Measurements from ENCODE around the gene CEP112.

DNA sequence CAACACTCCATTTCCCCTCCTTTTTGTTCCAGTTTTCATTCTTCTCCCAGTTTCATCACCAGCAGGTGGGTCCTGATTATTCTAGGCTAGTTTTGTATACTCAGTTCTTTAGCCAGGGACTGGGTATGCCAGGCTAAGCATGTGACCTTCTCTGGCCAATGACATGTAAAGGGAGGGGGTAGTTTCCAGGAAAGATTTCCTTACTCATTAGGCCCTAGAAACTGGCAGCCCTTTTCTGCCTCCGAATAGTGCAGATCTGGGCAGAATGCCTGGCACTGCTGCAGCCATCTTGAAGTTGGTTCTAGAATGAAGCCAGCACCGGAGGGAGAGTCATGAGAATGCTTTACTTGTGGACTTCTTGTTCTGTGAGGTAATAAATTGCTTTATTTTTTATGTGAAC, 503.6 kb downstream of the CEP112 start:
- TF ChIP-seq, protein P1, sequence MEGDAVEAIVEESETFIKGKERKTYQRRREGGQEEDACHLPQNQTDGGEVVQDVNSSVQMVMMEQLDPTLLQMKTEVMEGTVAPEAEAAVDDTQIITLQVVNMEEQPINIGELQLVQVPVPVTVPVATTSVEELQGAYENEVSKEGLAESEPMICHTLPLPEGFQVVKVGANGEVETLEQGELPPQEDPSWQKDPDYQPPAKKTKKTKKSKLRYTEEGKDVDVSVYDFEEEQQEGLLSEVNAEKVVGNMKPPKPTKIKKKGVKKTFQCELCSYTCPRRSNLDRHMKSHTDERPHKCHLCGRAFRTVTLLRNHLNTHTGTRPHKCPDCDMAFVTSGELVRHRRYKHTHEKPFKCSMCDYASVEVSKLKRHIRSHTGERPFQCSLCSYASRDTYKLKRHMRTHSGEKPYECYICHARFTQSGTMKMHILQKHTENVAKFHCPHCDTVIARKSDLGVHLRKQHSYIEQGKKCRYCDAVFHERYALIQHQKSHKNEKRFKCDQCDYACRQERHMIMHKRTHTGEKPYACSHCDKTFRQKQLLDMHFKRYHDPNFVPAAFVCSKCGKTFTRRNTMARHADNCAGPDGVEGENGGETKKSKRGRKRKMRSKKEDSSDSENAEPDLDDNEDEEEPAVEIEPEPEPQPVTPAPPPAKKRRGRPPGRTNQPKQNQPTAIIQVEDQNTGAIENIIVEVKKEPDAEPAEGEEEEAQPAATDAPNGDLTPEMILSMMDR (IDR thresholded peaks at IDR 0.05) = no peak
- no peak for TF ChIP-seq POLR2A (IDR thresholded peaks at IDR 0.05)
